Measurements from ENCODE around the gene MGST3. TPM values are rescaled to one million over a fixed set of nuclear protein-coding genes. Genes with fewer than 3 reads are reported as not detected.
"Not testable (repeated sequence)": the region's sequence is repeated elsewhere in the genome, so short reads cannot be mapped to it uniquely, and the experiment has no call there.

Gene MGST3
- total RNA-seq, 1 donor from 2014 or later, result 111 TPM

- DNase-seq, result not testable (repeated sequence)
Observed at GRCh38 chr1:165658766-165659580, 27.9 kb downstream of the MGST3 start.

GRCh38 chr1:165659581-165659895 is 28.5 kb downstream of the MGST3 start:
- DNase-seq, result no peak

GRCh38 chr1:165661703-165662102 is 30.7 kb downstream of the MGST3 start:
- DNase-seq, result no peak

- no peak for DNase-seq
Observed at GRCh38 chr1:165662186-165662585, 31.2 kb downstream of the MGST3 start.

- DNase-seq, result no peak
Observed at GRCh38 chr1:165666152-165666825, 35.3 kb downstream of the MGST3 start.

- DNase-seq, result no peak
Observed at GRCh38 chr1:165668184-165668583, 37.1 kb downstream of the MGST3 start.

- DNase-seq, result no peak
Observed at GRCh38 chr1:165671526-165671925, 40.5 kb downstream of the MGST3 start.

- DNase-seq, result no peak
Observed at GRCh38 chr1:165674599-165674998, 43.6 kb downstream of the MGST3 start.

GRCh38 chr1:165675794-165676193 is 44.8 kb downstream of the MGST3 start:
- DNase-seq, result no peak

GRCh38 chr1:165678509-165678908 is 47.5 kb downstream of the MGST3 start:
- no peak for DNase-seq

- no peak for DNase-seq
Observed at GRCh38 chr1:165679282-165680036, 48.4 kb downstream of the MGST3 start.

- no peak for DNase-seq
Observed at GRCh38 chr1:165680303-165680702, 49.3 kb downstream of the MGST3 start.

GRCh38 chr1:165680773-165681172 is 49.7 kb downstream of the MGST3 start:
- DNase-seq, result not testable (repeated sequence)

GRCh38 chr1:165683848-165684485 is 52.9 kb downstream of the MGST3 start:
- DNase-seq, result no peak

GRCh38 chr1:165686121-165686970 is 55.3 kb downstream of the MGST3 start:
- no peak for DNase-seq

GRCh38 chr1:165686971-165687433 is 56.0 kb downstream of the MGST3 start:
- no peak for DNase-seq

- DNase-seq, result no peak
Observed at GRCh38 chr1:165688046-165688445, 57.0 kb downstream of the MGST3 start.

GRCh38 chr1:165695031-165695430 is 64.0 kb downstream of the MGST3 start:
- peak; percentile 42 for DNase-seq

- peak; percentile 82 for DNase-seq
Observed at GRCh38 chr1:165696625-165697100, 65.6 kb downstream of the MGST3 start.

GRCh38 chr1:165697491-165697880 is 66.5 kb downstream of the MGST3 start:
- no peak for DNase-seq

Data from skin of body (tissue), 2 donors.